SK-N-SH (cell line): Measurements from ENCODE around the gene MYEOV. TPM values are rescaled to one million over a fixed set of nuclear protein-coding genes. Genes with fewer than 3 reads are reported as not detected.

Experiments
- CTCF ChIA-PET: fragments of 300-600, 350-600 bp; formaldehyde crosslinking; extraction: SDS; loops from one replicate; lab custom pipeline; 2021; lab: Yijun Ruan, JAX
- POLR2A ChIA-PET: fragments of 350-600 bp; sonication (Branson Sonifier 250); formaldehyde crosslinking; extraction: SDS; loops from one replicate; lab custom pipeline; 2020; ENCODE audit warnings: antibody characterized with exemption, inconsistent platforms; lab: Yijun Ruan, JAX
- DNase-seq: peaks from one replicate; pipeline ENCODE4 v3.0.0; 2012
- H2AFZ ChIP-seq: fragments of 200-600 bp; sonication (generic); 2 replicates; pipeline ENCODE4 v1.8.1; 2016; ENCODE audit warnings: antibody characterized with exemption, mild to moderate bottlenecking, low read depth
- H3F3A ChIP-seq: fragments of 200-600 bp; sonication (generic); replicated peaks from 2 replicates; pipeline ENCODE3; 2016; ENCODE audit warnings: antibody characterized with exemption, mild to moderate bottlenecking; ENCODE audit not compliant: insufficient read depth
- H3K27ac ChIP-seq, 2 experiments: fragments of 200-500 bp in 1 of 2; fragments of 200-600 bp in 1 of 2; sonication (Bioruptor generic) in 1 of 2; sonication (generic), shearing (Covaris generic) in 1 of 2; 2 replicates each; pipeline versions ENCODE4 v1.5.1 to v1.6.1; 2014 to 2016; ENCODE audit warnings: low read depth in 2 of 2, inconsistent platforms in 1 of 2, low read length in 1 of 2, mild to moderate bottlenecking in 1 of 2, mixed read lengths in 1 of 2
- H3K27me3 ChIP-seq: fragments of 200-600 bp; sonication (generic), shearing (Covaris generic); 2 replicates; pipeline ENCODE4 v1.6.1; 2016; ENCODE audit warnings: mixed run types; ENCODE audit not compliant: insufficient read depth
- H3K36me3 ChIP-seq, 2 experiments: fragments of 200-500 bp in 1 of 2; fragments of 200-600 bp in 1 of 2; sonication (Bioruptor generic) in 1 of 2; sonication (generic) in 1 of 2; replicated peaks in 1 of 2; 2 replicates each; pipeline versions ENCODE3 to v1.5.1; 2014 to 2016; ENCODE audit warnings: low read length in 1 of 2, mild to moderate bottlenecking in 1 of 2; ENCODE audit not compliant: insufficient read depth in 2 of 2, control insufficient read depth in 1 of 2
- H3K4me1 ChIP-seq, 2 experiments: fragments of 200-500 bp in 1 of 2; fragments of 200-600 bp in 1 of 2; sonication (Bioruptor generic) in 1 of 2; sonication (generic), shearing (Covaris generic) in 1 of 2; 2 replicates each; pipeline versions ENCODE4 v1.5.1 to v1.6.1; 2014 to 2016; ENCODE audit warnings: low read depth in 1 of 2, low read length in 1 of 2, mixed run types in 1 of 2; ENCODE audit not compliant: insufficient read depth in 2 of 2, control insufficient read depth in 1 of 2
- H3K4me2 ChIP-seq: fragments of 200-600 bp; sonication (generic), shearing (Covaris generic); 2 replicates; pipeline ENCODE4 v1.6.1; 2017; ENCODE audit warnings: mixed run types
- H3K4me3 ChIP-seq, 2 experiments: fragments of 200-500 bp in 1 of 2; fragments of 200-600 bp in 1 of 2; sonication (Bioruptor generic) in 1 of 2; sonication (generic), shearing (Covaris generic) in 1 of 2; 2 replicates each; pipeline versions ENCODE4 v1.5.1 to v1.8.1; 2014 to 2016; ENCODE audit warnings: low read depth in 2 of 2, inconsistent platforms in 1 of 2, low read length in 1 of 2, mild to moderate bottlenecking in 1 of 2, mixed read lengths in 1 of 2, moderate library complexity in 1 of 2
- H3K79me2 ChIP-seq: fragments of 200-600 bp; sonication (generic); 2 replicates; pipeline ENCODE4 v1.8.1; 2017; ENCODE audit warnings: mild to moderate bottlenecking; ENCODE audit not compliant: insufficient read depth
- H3K9ac ChIP-seq: fragments of 200-600 bp; sonication (generic); 2 replicates; pipeline ENCODE4 v1.6.1; 2017; ENCODE audit warnings: mixed run types
- H3K9me2 ChIP-seq: fragments of 200-600 bp; sonication (generic); 2 replicates; pipeline ENCODE4 v1.6.1; 2017; ENCODE audit warnings: mixed run types
- H3K9me3 ChIP-seq: fragments of 200-600 bp; sonication (generic); 2 replicates; pipeline ENCODE4 v1.6.1; 2017; ENCODE audit warnings: mixed run types, mild to moderate bottlenecking, moderate library complexity
- H4K20me1 ChIP-seq: fragments of 200-600 bp; sonication (generic); 2 replicates; pipeline ENCODE4 v1.6.1; 2017; ENCODE audit warnings: mild to moderate bottlenecking, mixed run types; ENCODE audit not compliant: insufficient read depth
- CHD2 ChIP-seq: fragments of 150-350 bp; IDR thresholded peaks from 2 replicates; pipeline ENCODE4 v1.6.1; 2018; ENCODE audit warnings: low read length; ENCODE audit not compliant: partially characterized antibody
- CTCF ChIP-seq: fragments of 200-600 bp; sonication (generic); IDR thresholded peaks from 2 replicates; pipeline ENCODE4 v1.6.1; 2017; ENCODE audit warnings: antibody characterized with exemption, mild to moderate bottlenecking, moderate library complexity
- ELF1 ChIP-seq: IDR thresholded peaks from 2 replicates; pipeline ENCODE4 v1.4.0; 2012
- GABPA ChIP-seq: IDR thresholded peaks from 2 replicates; pipeline ENCODE4 v1.4.0; 2012; ENCODE audit warnings: low read depth, mild to moderate bottlenecking
- JUND ChIP-seq: IDR thresholded peaks from 2 replicates; pipeline ENCODE4 v1.4.0; 2012
- MAX ChIP-seq: IDR thresholded peaks from 2 replicates; pipeline ENCODE4 v1.4.0; 2012; ENCODE audit warnings: low read depth
- NFIC ChIP-seq: IDR thresholded peaks from 2 replicates; pipeline ENCODE4 v1.4.0; 2012; ENCODE audit warnings: borderline replicate concordance
- NRF1 ChIP-seq: IDR thresholded peaks from 2 replicates; pipeline ENCODE4 v1.6.1; 2012; ENCODE audit warnings: low read depth, mild to moderate bottlenecking, low read length
- RAD21 ChIP-seq: IDR thresholded peaks from 2 replicates; pipeline ENCODE4 v1.6.1; 2012; ENCODE audit warnings: mild to moderate bottlenecking, low read length
- SIN3A ChIP-seq: IDR thresholded peaks from 2 replicates; pipeline ENCODE4 v1.6.1; 2012; ENCODE audit warnings: low read depth, mild to moderate bottlenecking, low read length, moderate library complexity, borderline replicate concordance
- TAF1 ChIP-seq: IDR thresholded peaks from 2 replicates; pipeline ENCODE4 v1.6.1; 2012; ENCODE audit warnings: low read depth, mild to moderate bottlenecking, low read length, moderate library complexity, borderline replicate concordance
- USF2 ChIP-seq: fragments of 150-350 bp; IDR thresholded peaks from 2 replicates; pipeline ENCODE4 v1.6.1; 2017; ENCODE audit warnings: antibody characterized with exemption, low read length, low read depth, borderline replicate concordance
- YY1 ChIP-seq: IDR thresholded peaks from 2 replicates; pipeline ENCODE4 v1.4.0; 2012; ENCODE audit warnings: low read depth, mild to moderate bottlenecking
- WGBS: methylation state at CpG from one replicate; pipeline ENCODE4 v1.1.6; 2017; ENCODE audit warnings: low lambda C conversion rate; 5-methylcytosine and 5-hydroxymethylcytosine counted together
- polyA plus RNA-seq, 3 experiments: library from polyadenylated mRNA; depleted of rRNA; stranded (reverse); fragments of >200 nt; gene quantifications; 2 replicates each; pipeline ENCODE4 v1.2.3, GENCODE V29; 2012
- TF ChIP-seq, protein P1 (sequence below): IDR thresholded peaks from 2 replicates; pipeline ENCODE4; 2012
- TF ChIP-seq, protein P2 (sequence below): IDR thresholded peaks from 2 replicates; pipeline ENCODE4 v1.4.0; 2012; ENCODE audit warnings: low read depth, borderline replicate concordance

The MYEOV gene
- polyA plus RNA-seq, 1 of the 3 experiments (the other 2 are of a cell fraction), result 3.0 TPM

DNA sequence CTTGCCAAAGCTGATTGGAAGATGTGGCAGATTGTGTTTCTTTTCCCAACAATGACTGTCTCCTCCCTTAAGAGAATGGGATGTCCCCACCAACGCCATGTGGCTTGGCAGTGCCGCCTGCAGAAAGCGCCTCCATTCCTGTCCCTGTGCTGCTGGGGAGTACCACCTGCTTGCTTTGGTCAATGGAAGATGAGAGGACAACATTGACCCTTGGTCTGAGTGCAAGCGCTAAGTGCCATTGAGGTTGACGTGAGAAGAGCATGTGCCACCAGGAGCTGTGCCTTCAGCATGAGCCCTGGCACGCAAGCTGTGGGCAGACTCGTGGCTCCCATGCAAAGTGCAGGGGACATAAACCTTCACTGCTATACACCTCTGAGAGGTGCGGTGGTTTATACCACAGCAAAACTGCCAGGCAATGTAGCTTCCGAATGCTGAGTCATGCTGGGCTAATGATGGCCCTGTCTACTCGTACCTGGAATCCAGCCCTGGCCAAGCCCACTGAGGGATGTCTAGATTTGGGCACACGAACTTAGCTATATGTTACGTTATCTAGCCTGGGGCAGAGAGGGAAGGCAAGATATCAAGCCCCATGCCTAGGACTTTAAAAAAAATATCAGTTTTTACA lies 41.9 kb downstream of the MYEOV start:
- ChIA-PET CTCF (interaction anchor here (1.0 to 1.4 kb wide), 2 partner anchors 11 to 204 kb away, joined by 4 read pairs; no protein-coding TSS in a partner anchor), POLR2A (no interaction called here)
- Histone ChIP-seq H4K20me1 (no peaks in the 10 kb centered on the region), H3K9me3 (no peaks in the 10 kb centered on the region), H3K27ac (no peak overlapping the region), H3K4me2 (no peak overlapping the region), H3K9me2 (no peaks in the 10 kb centered on the region), H3K9ac (no peak overlapping the region), H3K79me2 (no peaks in the 10 kb centered on the region; the same call in 1 of the 2 replicates), H3K27me3 (no peaks in the 10 kb centered on the region), H3F3A (no peaks in the 10 kb centered on the region), H3K36me3 (peaks cover 0 to 6% of the 10 kb centered on the region in 2 experiments), H2AFZ (no peak overlapping the region), H3K4me1 (peaks cover 0 to 9% of the 10 kb centered on the region in 2 experiments; a peak in 1 of 4 replicates), H3K4me3 (no peak overlapping the region)
- TF ChIP-seq ELF1, result no peak
- TF ChIP-seq, protein P1, sequence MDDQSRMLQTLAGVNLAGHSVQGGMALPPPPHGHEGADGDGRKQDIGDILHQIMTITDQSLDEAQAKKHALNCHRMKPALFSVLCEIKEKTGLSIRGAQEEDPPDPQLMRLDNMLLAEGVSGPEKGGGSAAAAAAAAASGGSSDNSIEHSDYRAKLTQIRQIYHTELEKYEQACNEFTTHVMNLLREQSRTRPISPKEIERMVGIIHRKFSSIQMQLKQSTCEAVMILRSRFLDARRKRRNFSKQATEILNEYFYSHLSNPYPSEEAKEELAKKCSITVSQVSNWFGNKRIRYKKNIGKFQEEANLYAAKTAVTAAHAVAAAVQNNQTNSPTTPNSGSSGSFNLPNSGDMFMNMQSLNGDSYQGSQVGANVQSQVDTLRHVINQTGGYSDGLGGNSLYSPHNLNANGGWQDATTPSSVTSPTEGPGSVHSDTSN, result no peak
- TF ChIP-seq, protein P2, sequence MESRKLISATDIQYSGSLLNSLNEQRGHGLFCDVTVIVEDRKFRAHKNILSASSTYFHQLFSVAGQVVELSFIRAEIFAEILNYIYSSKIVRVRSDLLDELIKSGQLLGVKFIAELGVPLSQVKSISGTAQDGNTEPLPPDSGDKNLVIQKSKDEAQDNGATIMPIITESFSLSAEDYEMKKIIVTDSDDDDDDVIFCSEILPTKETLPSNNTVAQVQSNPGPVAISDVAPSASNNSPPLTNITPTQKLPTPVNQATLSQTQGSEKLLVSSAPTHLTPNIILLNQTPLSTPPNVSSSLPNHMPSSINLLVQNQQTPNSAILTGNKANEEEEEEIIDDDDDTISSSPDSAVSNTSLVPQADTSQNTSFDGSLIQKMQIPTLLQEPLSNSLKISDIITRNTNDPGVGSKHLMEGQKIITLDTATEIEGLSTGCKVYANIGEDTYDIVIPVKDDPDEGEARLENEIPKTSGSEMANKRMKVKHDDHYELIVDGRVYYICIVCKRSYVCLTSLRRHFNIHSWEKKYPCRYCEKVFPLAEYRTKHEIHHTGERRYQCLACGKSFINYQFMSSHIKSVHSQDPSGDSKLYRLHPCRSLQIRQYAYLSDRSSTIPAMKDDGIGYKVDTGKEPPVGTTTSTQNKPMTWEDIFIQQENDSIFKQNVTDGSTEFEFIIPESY, result no peak
- no peak for TF ChIP-seq CHD2
- TF ChIP-seq NRF1, result no peak
- no peak for TF ChIP-seq JUND
- TF ChIP-seq SIN3A, result no peak
- TF ChIP-seq GABPA, result no peak
- TF ChIP-seq USF2, result no peak
- TF ChIP-seq YY1, result no peak
- TF ChIP-seq CTCF, result no peak
- TF ChIP-seq TAF1, result no peak
- no peak for TF ChIP-seq NFIC
- TF ChIP-seq RAD21, result no peak
- no peak for TF ChIP-seq MAX
- WGBS, result 87% methylated on average over 12 of the region's 12 CpGs
- DNase-seq, result no peak
